Upper lobe of left lung (tissue), 4 donors: ENCODE measurements around the gene STIP1.

ENCODE experiments used
- POLR2A ChIP-seq, 4 donors: fragments of 450-650 bp; IDR thresholded peaks; one replicate each; pipeline ENCODE4 v1.5.1; 2016 to 2017; ENCODE audit warnings: antibody characterized with exemption in 4 of 4, mild to moderate bottlenecking in 2 of 4
- POLR2AphosphoS5 ChIP-seq, 2 donors: sonication (generic); formaldehyde crosslinking; IDR thresholded peaks; one replicate each; pipeline ENCODE4 v1.5.1; 2017; ENCODE audit warnings: antibody characterized with exemption in 2 of 2
- TF ChIP-seq, protein P1 (sequence below), 6 experiments: fragments of 450-650 bp in 4 of 6; fragments of 200-600 bp in 2 of 6; sonication (generic) in 2 of 6; IDR thresholded peaks; one replicate each; pipeline ENCODE4 v1.5.1; 2016 to 2019; ENCODE audit warnings: antibody characterized with exemption in 6 of 6

DNA sequence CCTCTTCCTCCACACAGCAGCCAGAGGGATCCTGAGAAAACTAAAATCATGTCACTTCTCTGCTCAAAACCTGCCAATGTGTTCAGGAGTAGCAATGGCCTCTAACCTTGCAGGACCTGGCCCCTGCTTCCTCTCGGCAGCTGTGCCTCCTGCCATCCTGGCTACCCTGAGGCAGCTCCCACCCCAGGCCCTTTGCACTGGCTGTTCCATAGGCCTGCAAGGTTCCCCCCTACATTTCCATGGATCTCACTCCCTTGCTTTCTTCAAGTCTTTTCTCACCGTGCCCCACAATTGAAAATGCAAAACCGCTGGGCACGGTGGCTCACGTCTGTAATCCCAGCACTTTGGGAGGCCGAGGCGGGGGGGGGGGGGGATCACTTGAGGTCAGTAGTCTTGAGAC, 2.1 kb upstream of the STIP1 start:
- no peak for TF ChIP-seq POLR2AphosphoS5 (IDR thresholded peaks at IDR 0.05)
- TF ChIP-seq, protein P1, sequence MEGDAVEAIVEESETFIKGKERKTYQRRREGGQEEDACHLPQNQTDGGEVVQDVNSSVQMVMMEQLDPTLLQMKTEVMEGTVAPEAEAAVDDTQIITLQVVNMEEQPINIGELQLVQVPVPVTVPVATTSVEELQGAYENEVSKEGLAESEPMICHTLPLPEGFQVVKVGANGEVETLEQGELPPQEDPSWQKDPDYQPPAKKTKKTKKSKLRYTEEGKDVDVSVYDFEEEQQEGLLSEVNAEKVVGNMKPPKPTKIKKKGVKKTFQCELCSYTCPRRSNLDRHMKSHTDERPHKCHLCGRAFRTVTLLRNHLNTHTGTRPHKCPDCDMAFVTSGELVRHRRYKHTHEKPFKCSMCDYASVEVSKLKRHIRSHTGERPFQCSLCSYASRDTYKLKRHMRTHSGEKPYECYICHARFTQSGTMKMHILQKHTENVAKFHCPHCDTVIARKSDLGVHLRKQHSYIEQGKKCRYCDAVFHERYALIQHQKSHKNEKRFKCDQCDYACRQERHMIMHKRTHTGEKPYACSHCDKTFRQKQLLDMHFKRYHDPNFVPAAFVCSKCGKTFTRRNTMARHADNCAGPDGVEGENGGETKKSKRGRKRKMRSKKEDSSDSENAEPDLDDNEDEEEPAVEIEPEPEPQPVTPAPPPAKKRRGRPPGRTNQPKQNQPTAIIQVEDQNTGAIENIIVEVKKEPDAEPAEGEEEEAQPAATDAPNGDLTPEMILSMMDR (IDR thresholded peaks at IDR 0.05) = no peak
- TF ChIP-seq POLR2A (IDR thresholded peaks at IDR 0.05) = no peak
